Activated CD8-positive, alpha-beta T cell treated with anti-CD3 and anti-CD28 coated beads for 36 hours (primary cell): ENCODE measurements around the gene SNRPD3. TPM values are rescaled to one million over a fixed set of nuclear protein-coding genes. Genes with fewer than 3 reads are reported as not detected.

Source experiments
- ATAC-seq: fragments of 200-7000 bp; cut with Tn5 transposase; one replicate; pipeline ENCODE4 v1.10.0; 2021; ENCODE audit warnings: mild to moderate bottlenecking, moderate library complexity
- CTCF ChIA-PET: fragments of 350-600 bp; sonication (Branson Sonifier 250); formaldehyde crosslinking; loops from one replicate; lab custom pipeline; 2021; ENCODE audit warnings: antibody characterized with exemption; lab: Charles Lee
- POLR2A ChIA-PET: fragments of 350-600 bp; sonication (Branson Sonifier 250); formaldehyde crosslinking; loops from one replicate; lab custom pipeline; 2021; ENCODE audit warnings: antibody characterized with exemption; lab: Charles Lee
- DNase-seq: peaks from one replicate; pipeline ENCODE4 v3.0.0-alpha.2; 2020
- H3K27ac Mint-ChIP-seq: one replicate; pipeline ENCODE4 v1.8.0; 2021; ENCODE audit warnings: mild to moderate bottlenecking, mixed read lengths
- H3K27me3 Mint-ChIP-seq: one replicate; pipeline ENCODE4 v1.8.0; 2021; ENCODE audit warnings: mixed read lengths
- H3K36me3 Mint-ChIP-seq: one replicate; pipeline ENCODE4 v1.8.0; 2021; ENCODE audit warnings: low read depth, mixed read lengths
- H3K4me1 Mint-ChIP-seq: one replicate; pipeline ENCODE4 v1.8.0; 2021; ENCODE audit warnings: low read depth, mixed read lengths
- H3K4me3 Mint-ChIP-seq: one replicate; pipeline ENCODE4 v1.8.0; 2021; ENCODE audit warnings: mild to moderate bottlenecking, moderate library complexity, mixed read lengths
- H3K9me3 Mint-ChIP-seq: one replicate; pipeline ENCODE4 v1.8.0; 2021; ENCODE audit warnings: mixed read lengths
- CTCF ChIP-seq: fragments of 200-600 bp; IDR thresholded peaks from one replicate; pipeline ENCODE4 v1.8.0; 2022; ENCODE audit warnings: antibody characterized with exemption, mild to moderate bottlenecking
- intact Hi-C: fragments of 100-400 bp; cut with micrococcal nuclease; formaldehyde crosslinking; loops from one replicate; pipeline ENCODE4 v1.10.0; 2022
- total RNA-seq, 2 experiments: library from RNA; stranded (reverse); gene quantifications; one replicate each; pipeline ENCODE4 v1.2.3, GENCODE V29; 2021

Gene SNRPD3
- 100 to 1,000 TPM; 153 to 165 TPM for total RNA-seq

GRCh38 chr22:24555165-24556039 is at the start of gene SNRPD3:
SNRPD3 (plus strand) TSS chr22:24555999; CDS start chr22:24557675, 1,676 bp downstream.
- Mint-ChIP-seq H3K4me1 (peaks cover 47% of the 10 kb centered on the region), H3K4me3 (peak within 1 kb of the TSS; percentile 98), H3K9me3 (no peaks in the 10 kb centered on the region), H3K36me3 (peaks cover 41% of the 10 kb centered on the region), H3K27ac (peak within 1 kb of the TSS; percentile 99), H3K27me3 (no peaks in the 10 kb centered on the region)
- TF ChIP-seq CTCF = no peak
- intact Hi-C loops = no loop called here
- ATAC-seq = peak; percentile 92
- DNase-seq = peak; percentile 100
- ChIA-PET POLR2A (interaction anchor here (0.6 to 2.4 kb wide), 14 partner anchors 8 to 505 kb away, joined by 3 to 14 read pairs (median 3); partner anchors contain the start of genes ADORA2A and SPECC1L), CTCF (interaction anchor here (1.2 kb wide), 2 partner anchors 34 to 128 kb away, joined by 4 to 5 read pairs; partner anchors contain the start of gene ADORA2A)

GRCh38 chr22:24506802-24507438 is 48.9 kb upstream of the SNRPD3 start:
- H3K4me3 Mint-ChIP-seq = no peak overlapping the region
- no peaks in the 10 kb centered on the region for H3K27me3 Mint-ChIP-seq
- H3K9me3 Mint-ChIP-seq = no peaks in the 10 kb centered on the region
- no peaks in the 10 kb centered on the region for H3K36me3 Mint-ChIP-seq
- no peak for TF ChIP-seq CTCF
- ChIA-PET CTCF (interaction anchor here (1.2 to 2.7 kb wide), 5 partner anchors 15 to 86 kb away, joined by 3 to 9 read pairs (median 7); no protein-coding TSS in a partner anchor), POLR2A (interaction anchor here (1.5 kb wide), 1 partner anchor 20 kb away, joined by 4 read pairs; no protein-coding TSS in a partner anchor)
- intact Hi-C loops = no loop called here
- ATAC-seq = no peak
- DNase-seq = no peak
- H3K4me1 Mint-ChIP-seq = peaks cover 14% of the 10 kb centered on the region
- no peak overlapping the region for H3K27ac Mint-ChIP-seq

- Mint-ChIP-seq H3K27me3 (no peaks in the 10 kb centered on the region), H3K9me3 (no peaks in the 10 kb centered on the region), H3K4me1 (peaks cover 16% of the 10 kb centered on the region), H3K4me3 (no peak overlapping the region), H3K27ac (no peak overlapping the region), H3K36me3 (no peaks in the 10 kb centered on the region)
- no peak for TF ChIP-seq CTCF
- ChIA-PET POLR2A (interaction anchor here (1.5 kb wide), 1 partner anchor 21 kb away, joined by 4 read pairs; no protein-coding TSS in a partner anchor), CTCF (interaction anchor here (2.1 to 2.7 kb wide), 2 partner anchors 14 to 84 kb away, joined by 4 to 8 read pairs; no protein-coding TSS in a partner anchor)
- ATAC-seq = no peak
- intact Hi-C loops = no loop called here
- DNase-seq = no peak
Measured at GRCh38 chr22:24507716-24508115, 48.1 kb upstream of the SNRPD3 start.

DNA sequence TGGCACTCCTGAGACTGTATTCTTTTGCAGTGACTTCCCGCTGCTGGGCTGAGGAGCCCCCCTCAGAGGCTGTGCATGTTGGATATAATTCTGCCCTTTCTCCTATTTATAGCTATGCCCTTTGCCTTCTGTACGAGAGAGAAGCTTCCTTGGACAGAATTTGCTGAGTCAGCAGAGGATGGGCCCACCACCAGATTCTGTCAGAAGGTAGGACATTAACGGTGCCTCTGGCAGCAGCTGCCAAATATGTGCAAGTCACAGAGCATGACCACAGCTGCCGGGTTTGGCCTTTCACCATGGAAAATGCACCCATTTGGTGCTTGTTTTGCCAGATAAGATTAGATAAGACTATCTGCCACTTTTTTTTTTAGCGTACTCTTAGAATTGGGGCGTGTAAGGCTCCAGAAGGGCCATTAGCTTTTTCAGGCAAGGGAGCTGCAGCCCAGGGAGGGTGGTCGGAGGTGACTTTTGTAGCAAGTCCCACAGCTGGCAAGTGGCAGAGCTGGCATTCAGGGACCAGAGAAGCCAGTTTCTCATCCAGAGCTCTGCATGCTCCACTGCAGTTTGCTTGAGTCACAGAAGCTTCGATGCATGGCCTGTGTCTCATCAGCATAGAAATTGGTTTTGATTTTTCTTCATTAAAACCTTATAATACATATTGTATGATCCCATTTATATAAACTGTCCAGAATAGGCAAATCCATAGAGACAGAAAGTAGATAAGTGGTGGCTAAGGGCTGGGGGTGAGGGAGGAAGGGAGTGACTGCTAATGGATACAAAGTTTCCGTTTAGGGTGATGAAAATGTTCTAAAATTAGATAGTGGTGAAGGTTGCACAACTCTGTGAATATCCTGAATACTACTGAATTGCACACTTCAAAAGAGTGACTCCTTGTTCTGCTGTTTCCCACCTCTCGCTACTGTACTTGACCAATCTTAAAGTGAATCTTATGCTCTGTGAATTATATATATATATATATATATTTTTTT is 44.9 kb upstream of the SNRPD3 start:
- Mint-ChIP-seq H3K4me1 (peaks cover 8% of the 10 kb centered on the region), H3K27ac (no peak overlapping the region), H3K9me3 (no peaks in the 10 kb centered on the region), H3K4me3 (no peak overlapping the region), H3K36me3 (no peaks in the 10 kb centered on the region), H3K27me3 (no peaks in the 10 kb centered on the region)
- TF ChIP-seq CTCF = no peak
- CTCF ChIA-PET = interaction anchor here (1.2 kb wide), 1 partner anchor 101 kb away, joined by 3 read pairs; no protein-coding TSS in a partner anchor
- ATAC-seq (peak; percentile 30), DNase-seq (no peak)
- POLR2A ChIA-PET = no interaction called here
- intact Hi-C loops = no loop called here
